SU-DHL-6 (cell line): ENCODE data around the gene DDX27.
A peak's percentile ranks its signal among the peaks of the same experiment; 100 is the strongest.

Experiments
- H2AFZ ChIP-seq: fragments of 200-600 bp; sonication (generic); 2 replicates; pipeline ENCODE4 v1.6.1; 2014; ENCODE audit warnings: low read depth, mild to moderate bottlenecking, moderate library complexity, mixed read lengths, antibody characterized with exemption, low read length; ENCODE audit not compliant: severe bottlenecking
- H3F3A ChIP-seq: fragments of 200-600 bp; shearing (Covaris generic); 2 replicates; pipeline ENCODE4 v1.6.0; 2016; ENCODE audit warnings: antibody characterized with exemption, mild to moderate bottlenecking; ENCODE audit not compliant: insufficient read depth
- H3K27ac ChIP-seq: fragments of 200-600 bp; sonication (generic); 2 replicates; pipeline ENCODE4 v1.5.1; 2016; ENCODE audit warnings: low read depth, mild to moderate bottlenecking, low read length, moderate library complexity, mixed read lengths
- H3K27me3 ChIP-seq: fragments of 200-600 bp; sonication (generic), shearing (Covaris generic); 2 replicates; pipeline ENCODE4 v1.6.0; 2014; ENCODE audit warnings: mild to moderate bottlenecking, low read length
- H3K36me3 ChIP-seq: fragments of 200-600 bp; sonication (generic); 2 replicates; pipeline ENCODE4 v1.6.1; 2014; ENCODE audit warnings: mild to moderate bottlenecking, low read length, mixed read lengths
- H3K4me2 ChIP-seq: fragments of 300-600, 200-600 bp; shearing (Covaris generic), sonication (generic); 2 replicates; pipeline ENCODE4 v1.6.0; 2014; ENCODE audit warnings: low read length, low read depth, mild to moderate bottlenecking; ENCODE audit not compliant: poor library complexity, severe bottlenecking
- H3K4me3 ChIP-seq: fragments of 200-600 bp; sonication (generic); 2 replicates; pipeline ENCODE4 v1.5.1; 2014; ENCODE audit warnings: antibody characterized with exemption, low read length, mild to moderate bottlenecking, mixed read lengths; ENCODE audit not compliant: insufficient read depth, poor library complexity, severe bottlenecking
- H3K79me2 ChIP-seq: fragments of 200-600 bp; sonication (generic); 2 replicates; pipeline ENCODE4 v1.6.1; 2014; ENCODE audit warnings: mild to moderate bottlenecking, low read length, moderate library complexity; ENCODE audit not compliant: insufficient read depth
- H3K9ac ChIP-seq: fragments of 200-600 bp; sonication (generic); 2 replicates; pipeline ENCODE4 v1.7.0; 2014; ENCODE audit warnings: mild to moderate bottlenecking, low read length
- H3K9me2 ChIP-seq: fragments of 200-600 bp; sonication (generic); replicated peaks from 2 replicates; pipeline ENCODE4 v1.6.1; 2014; ENCODE audit warnings: low read length; ENCODE audit not compliant: insufficient read depth
- H3K9me3 ChIP-seq: fragments of 200-600 bp; sonication (generic); 2 replicates; pipeline ENCODE4 v1.6.1; 2014; ENCODE audit warnings: low read length, mixed read lengths; ENCODE audit not compliant: insufficient read depth
- H4K20me1 ChIP-seq: fragments of 200-600 bp; sonication (generic); 2 replicates; pipeline ENCODE4 v1.6.1; 2014; ENCODE audit warnings: low read depth, mild to moderate bottlenecking, antibody characterized with exemption, low read length, moderate library complexity, mixed read lengths
- EZH2phosphoT487 ChIP-seq: fragments of 200-600 bp; sonication (generic), shearing (Covaris generic); conservative IDR thresholded peaks from 2 replicates; pipeline ENCODE4 v1.6.1; 2018; ENCODE audit warnings: mild to moderate bottlenecking, antibody characterized with exemption, low read length, moderate library complexity, mixed read lengths
- TF ChIP-seq, protein P1 (sequence below): fragments of 200-600 bp; sonication (generic); IDR thresholded peaks from one replicate; pipeline ENCODE4 v1.5.1; 2017; ENCODE audit warnings: antibody characterized with exemption, mild to moderate bottlenecking, low read length, moderate library complexity; ENCODE audit not compliant: insufficient read depth, poor library complexity, severe bottlenecking

The DDX27 gene

DNA sequence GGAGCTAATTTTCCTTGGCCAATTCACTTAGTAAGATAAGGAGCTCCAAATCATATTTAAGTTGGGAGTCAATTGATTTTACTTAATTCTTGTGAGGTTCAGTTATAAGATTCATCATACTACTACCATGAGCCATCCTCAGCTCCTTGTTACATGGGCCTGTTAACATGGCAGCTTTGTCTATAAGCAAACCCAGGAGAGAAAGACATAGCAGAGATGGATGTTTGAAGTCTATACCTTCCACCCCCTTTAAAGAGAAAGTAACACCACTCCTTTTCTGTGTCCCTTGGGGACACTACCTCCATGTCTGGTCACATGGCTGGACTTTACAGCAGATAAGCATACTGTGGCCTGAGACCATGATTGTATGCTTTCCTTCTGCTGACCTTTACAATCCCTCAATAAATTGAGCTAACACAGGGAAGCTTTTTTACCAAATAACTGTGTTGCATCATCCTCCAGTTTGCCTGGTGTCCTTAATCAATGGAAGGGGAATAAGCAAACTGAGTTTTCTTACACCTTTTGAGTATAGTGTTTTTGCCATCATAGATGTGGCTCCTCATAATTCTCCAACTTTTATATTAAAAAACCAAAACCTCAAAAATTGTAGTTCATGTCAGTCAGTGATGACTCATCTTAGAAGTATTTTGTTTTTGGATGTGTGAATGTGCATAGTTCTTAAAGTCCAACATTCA is 68.5 kb downstream of the DDX27 start:
- H3F3A ChIP-seq, result peaks cover 95% of the 10 kb centered on the region
- H3K36me3 ChIP-seq, result peaks cover 67% of the 10 kb centered on the region
- 0 out of 2 replicates have a peak overlapping the region, but pooled peaks have one; percentile 1 for H3K27ac ChIP-seq
- H3K4me2 ChIP-seq, result no peak overlapping the region
- H3K4me3 ChIP-seq, result no peak overlapping the region
- H3K79me2 ChIP-seq, result peaks cover 44% of the 10 kb centered on the region
- H3K9ac ChIP-seq, result no peak overlapping the region
- H2AFZ ChIP-seq, result no peak overlapping the region
- H3K27me3 ChIP-seq, result no peaks in the 10 kb centered on the region
- peaks cover 49% of the 10 kb centered on the region for H4K20me1 ChIP-seq
- H3K9me2 ChIP-seq, result no peaks in the 10 kb centered on the region
- H3K9me3 ChIP-seq, result no peaks in the 10 kb centered on the region
- no peak for TF ChIP-seq EZH2phosphoT487
- TF ChIP-seq, protein P1, sequence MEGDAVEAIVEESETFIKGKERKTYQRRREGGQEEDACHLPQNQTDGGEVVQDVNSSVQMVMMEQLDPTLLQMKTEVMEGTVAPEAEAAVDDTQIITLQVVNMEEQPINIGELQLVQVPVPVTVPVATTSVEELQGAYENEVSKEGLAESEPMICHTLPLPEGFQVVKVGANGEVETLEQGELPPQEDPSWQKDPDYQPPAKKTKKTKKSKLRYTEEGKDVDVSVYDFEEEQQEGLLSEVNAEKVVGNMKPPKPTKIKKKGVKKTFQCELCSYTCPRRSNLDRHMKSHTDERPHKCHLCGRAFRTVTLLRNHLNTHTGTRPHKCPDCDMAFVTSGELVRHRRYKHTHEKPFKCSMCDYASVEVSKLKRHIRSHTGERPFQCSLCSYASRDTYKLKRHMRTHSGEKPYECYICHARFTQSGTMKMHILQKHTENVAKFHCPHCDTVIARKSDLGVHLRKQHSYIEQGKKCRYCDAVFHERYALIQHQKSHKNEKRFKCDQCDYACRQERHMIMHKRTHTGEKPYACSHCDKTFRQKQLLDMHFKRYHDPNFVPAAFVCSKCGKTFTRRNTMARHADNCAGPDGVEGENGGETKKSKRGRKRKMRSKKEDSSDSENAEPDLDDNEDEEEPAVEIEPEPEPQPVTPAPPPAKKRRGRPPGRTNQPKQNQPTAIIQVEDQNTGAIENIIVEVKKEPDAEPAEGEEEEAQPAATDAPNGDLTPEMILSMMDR, result no peak

DNA sequence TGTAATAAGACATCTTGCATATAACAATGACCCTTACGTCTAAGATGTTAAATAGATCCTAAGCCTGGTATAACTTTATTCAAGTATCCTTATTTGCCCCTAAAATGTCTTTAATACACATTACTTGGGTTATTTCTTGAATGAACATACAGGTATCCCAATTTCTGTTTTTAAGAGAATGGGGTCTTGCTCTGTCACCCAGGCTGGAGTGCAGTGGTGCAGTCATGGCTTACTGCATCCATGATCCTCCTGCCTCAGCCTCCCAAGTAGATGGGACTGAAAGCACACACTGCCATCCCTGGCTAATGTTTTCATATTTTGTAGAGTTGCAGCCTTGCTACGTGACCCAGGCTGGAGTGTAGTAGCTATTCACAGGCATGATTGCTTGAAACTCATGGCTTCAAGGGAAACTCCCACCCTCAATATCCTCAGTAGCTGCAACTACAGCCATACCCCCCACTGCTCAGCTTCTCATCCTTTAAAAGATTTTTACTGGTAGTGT is 69.1 kb downstream of the DDX27 start:
- Histone ChIP-seq H3K4me3 (no peak overlapping the region), H3K9me2 (no peaks in the 10 kb centered on the region), H3K27me3 (no peaks in the 10 kb centered on the region), H3K36me3 (peaks cover 61% of the 10 kb centered on the region), H3F3A (peaks cover 89% of the 10 kb centered on the region), H4K20me1 (peaks cover 44% of the 10 kb centered on the region), H3K4me2 (no peak overlapping the region), H3K79me2 (peaks cover 38% of the 10 kb centered on the region), H3K9me3 (no peaks in the 10 kb centered on the region), H2AFZ (no peak overlapping the region), H3K9ac (no peak overlapping the region), H3K27ac (no peak overlapping the region)
- TF ChIP-seq, protein P1, result no peak
- TF ChIP-seq EZH2phosphoT487, result no peak

DNA sequence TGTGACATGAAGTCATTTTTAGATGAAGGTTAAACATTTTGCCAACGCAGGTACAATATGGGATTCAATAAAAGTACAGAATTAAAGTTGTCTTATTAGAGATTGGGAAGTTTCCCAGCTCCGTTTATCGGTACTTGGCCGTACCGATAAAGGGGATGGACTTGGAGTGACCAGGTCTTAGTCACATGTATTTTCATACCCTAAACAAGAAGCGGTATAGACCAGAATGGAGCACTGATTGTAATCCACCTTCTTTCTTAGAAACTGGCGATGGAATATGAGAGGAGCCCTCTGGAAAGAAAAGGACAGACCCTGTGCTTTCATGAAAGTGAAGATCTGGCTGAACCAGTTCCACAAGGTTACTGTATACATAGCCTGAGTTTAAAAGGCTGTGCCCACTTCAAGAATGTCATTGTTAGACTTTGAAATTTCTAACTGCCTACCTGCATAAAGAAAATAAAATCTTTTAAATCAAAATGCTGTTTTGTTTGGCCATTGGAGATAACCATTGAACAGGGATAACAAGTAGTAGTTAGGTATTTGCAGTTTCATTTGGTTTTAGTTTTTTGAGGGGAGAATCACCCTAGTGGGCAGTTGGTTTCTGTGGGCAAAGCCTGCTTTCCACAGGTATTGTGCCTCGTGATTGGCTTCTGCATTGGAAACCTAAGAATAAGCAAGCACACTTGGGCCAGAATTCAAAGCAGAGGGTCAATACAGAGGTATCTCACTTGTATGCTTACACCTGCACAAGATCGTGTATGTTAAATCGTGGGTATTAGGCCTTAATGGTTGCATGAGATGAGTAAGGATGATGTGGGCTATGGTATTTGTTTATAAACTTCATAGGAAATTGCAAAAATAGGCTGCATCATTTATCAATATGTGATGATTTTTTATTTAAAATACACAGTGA is 69.8 kb downstream of the DDX27 start:
- no peak for TF ChIP-seq EZH2phosphoT487
- TF ChIP-seq, protein P1, result no peak
- peaks cover 81% of the 10 kb centered on the region for H3F3A ChIP-seq
- no peaks in the 10 kb centered on the region for H3K27me3 ChIP-seq
- no peak overlapping the region for H3K9ac ChIP-seq
- H3K4me2 ChIP-seq, result no peak overlapping the region
- no peaks in the 10 kb centered on the region for H3K9me2 ChIP-seq
- no peak overlapping the region for H3K4me3 ChIP-seq
- peaks cover 54% of the 10 kb centered on the region for H3K36me3 ChIP-seq
- no peaks in the 10 kb centered on the region for H3K9me3 ChIP-seq
- H2AFZ ChIP-seq, result no peak overlapping the region
- H3K27ac ChIP-seq, result no peak overlapping the region
- peaks cover 31% of the 10 kb centered on the region for H3K79me2 ChIP-seq
- peaks cover 41% of the 10 kb centered on the region for H4K20me1 ChIP-seq
